NCI-H774 (cell line): Measurements from ENCODE around the gene SH3RF3.
A peak's percentile ranks its signal among the peaks of the same experiment; 100 is the strongest.

Experiments used
- DNase-seq: peaks from one replicate; lab custom pipeline; 2025; lab: John Stamatoyannopoulos, UW

SH3RF3 gene

DNA sequence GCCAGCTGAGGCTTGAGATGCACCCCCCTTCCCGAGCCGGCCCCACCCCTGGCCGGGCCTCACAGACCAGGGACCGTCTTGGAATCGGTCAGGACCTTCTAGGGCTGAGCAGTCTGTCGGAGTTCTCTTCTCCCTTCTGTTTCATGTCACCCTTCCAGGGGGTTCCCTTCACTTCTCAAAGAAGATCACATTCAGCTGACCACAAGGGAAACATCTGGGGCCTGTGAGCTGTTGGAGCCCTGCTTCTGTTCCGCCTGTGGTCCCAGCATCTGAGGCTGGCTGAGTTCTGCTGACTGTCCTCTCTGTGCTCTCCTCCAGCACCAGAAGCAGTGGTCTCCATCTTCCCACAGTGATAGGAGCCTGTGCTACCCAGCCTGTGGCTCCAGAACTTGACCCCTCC lies 378.2 kb downstream of the SH3RF3 start:
- DNase-seq = no peak

DNA sequence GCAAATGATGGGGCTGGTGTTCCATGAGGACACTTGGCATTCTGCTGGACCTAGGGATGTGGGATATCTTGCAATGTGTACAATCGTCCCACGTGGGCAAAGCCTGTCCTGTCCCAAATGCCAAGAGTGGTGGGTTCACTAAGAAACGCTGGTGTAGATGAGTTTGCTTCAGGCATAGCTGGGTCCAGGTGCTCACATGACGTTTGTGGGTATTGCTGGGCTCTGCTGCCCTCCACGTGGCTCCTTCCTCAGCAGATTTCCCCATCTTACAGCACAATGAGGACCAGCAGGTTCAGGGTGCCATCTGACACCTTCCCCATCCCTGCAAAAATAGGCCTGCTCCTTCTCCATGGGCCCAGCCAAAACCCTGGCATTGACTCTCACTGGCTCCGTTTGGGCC lies 378.8 kb downstream of the SH3RF3 start:
- no peak for DNase-seq

DNA sequence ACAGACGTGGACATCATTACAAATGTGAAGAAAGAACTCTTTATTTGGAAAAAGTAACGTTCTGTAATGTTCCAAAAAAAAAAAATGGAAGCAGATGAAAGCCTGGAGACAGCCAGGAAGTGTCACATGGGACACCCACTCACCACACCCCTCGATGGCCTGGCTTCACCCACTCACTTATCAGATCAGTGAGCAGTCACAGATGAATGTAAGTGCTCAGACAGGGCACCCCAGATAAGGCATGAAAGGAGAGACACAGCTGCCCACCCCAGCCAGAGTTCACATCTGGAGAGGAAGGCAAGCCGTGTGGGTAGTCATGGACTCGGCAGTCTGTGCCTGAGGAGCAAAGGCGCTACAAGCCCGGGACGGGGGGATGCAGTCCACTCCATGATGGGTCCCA lies 379.6 kb downstream of the SH3RF3 start:
- DNase-seq = no peak

DNA sequence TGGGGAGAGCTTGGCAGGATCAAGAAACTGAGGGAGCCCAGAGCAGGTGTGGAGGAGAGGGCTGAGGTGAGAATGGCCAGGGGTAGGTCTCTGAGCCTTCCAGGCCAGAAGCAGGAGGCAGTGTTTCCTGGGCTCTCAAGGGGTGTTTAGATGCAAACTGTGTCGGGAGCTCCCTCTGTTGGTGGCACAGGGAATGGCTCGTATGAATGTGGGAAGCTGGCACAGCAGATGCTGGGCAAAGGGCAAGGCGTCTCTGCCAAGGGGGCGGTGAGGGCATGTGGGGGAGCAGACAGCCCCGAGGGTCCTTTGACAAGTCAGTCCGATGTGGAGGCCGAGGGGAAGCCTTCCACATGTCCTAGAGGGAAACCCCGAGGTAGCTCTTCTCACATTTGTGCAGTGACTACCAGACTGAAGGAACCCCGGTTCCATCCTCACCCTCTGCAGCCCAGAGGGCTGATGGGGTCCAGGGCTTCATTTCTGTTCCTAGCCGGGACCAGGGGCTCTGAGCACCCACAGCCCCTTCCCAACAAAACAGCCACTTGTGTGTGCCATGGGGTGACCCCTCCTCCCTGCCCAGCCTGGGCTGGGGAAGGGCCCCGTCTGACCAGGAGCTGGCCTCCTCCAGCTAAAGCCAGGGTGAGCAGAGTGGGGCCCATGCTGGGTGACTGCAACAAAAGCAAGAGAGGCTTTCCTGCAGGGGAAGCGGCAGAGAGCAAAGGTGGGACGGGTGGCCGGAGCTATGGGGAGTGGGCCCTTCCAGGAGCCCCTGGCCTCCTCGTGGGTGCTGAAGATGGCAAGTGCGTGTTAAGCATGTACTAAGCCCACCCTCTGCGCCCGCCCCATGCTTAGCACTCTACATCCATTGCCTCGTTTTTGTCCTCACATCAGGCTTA lies 381.4 kb downstream of the SH3RF3 start:
- DNase-seq = peak; percentile 68

- DNase-seq = no peak
Observed at GRCh38 chr2:109511168-109511567, 382.2 kb downstream of the SH3RF3 start.

GRCh38 chr2:109512076-109512475 lies 383.1 kb downstream of the SH3RF3 start:
- no peak for DNase-seq

- no peak for DNase-seq
Observed at GRCh38 chr2:109513230-109513629, 384.2 kb downstream of the SH3RF3 start.

GRCh38 chr2:109513749-109514588 lies 385.0 kb downstream of the SH3RF3 start:
- no peak for DNase-seq

- no peak for DNase-seq
Observed at GRCh38 chr2:109514857-109515256, 385.9 kb downstream of the SH3RF3 start.

GRCh38 chr2:109516445-109517117 lies 387.6 kb downstream of the SH3RF3 start:
- peak; percentile 59 for DNase-seq

DNA sequence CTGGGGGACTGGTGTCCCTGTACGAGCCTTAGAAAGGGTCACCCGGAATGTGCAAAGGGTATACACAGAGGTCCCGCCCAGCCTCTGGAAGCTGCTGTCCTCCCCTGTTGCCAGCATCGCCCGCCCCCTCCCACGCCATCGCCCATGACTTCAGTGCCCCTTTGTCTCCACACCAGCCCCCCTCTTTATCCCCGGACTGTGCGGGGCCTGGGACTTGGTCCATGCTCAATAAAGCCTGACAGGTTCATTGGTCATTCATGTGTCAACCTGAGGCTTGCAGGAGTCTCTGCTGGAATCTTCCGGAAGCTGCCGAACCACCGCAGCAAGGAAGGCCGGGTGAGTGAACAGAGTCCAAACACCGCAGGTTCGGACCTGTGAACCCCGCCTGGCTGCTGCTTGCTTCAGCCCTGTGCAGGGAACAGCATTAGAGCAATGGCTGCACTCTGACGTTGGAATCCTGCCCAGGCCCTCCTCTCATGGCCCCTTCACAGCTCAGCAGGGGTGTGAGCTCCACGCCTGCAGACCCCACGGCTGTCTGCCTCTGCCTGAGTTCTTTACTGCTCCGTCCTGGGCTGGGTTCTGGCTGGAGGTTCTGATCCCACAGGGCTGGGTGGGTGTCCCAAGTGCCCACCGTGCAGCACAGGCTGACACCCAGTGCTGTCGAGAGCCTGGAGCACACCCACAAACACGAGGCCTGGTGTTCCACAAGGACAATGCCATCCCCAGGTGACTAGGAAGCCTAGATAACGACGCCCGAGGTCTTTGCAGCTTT lies 388.3 kb downstream of the SH3RF3 start:
- no peak for DNase-seq

GRCh38 chr2:109519513-109519912 lies 390.5 kb downstream of the SH3RF3 start:
- no peak for DNase-seq

DNA sequence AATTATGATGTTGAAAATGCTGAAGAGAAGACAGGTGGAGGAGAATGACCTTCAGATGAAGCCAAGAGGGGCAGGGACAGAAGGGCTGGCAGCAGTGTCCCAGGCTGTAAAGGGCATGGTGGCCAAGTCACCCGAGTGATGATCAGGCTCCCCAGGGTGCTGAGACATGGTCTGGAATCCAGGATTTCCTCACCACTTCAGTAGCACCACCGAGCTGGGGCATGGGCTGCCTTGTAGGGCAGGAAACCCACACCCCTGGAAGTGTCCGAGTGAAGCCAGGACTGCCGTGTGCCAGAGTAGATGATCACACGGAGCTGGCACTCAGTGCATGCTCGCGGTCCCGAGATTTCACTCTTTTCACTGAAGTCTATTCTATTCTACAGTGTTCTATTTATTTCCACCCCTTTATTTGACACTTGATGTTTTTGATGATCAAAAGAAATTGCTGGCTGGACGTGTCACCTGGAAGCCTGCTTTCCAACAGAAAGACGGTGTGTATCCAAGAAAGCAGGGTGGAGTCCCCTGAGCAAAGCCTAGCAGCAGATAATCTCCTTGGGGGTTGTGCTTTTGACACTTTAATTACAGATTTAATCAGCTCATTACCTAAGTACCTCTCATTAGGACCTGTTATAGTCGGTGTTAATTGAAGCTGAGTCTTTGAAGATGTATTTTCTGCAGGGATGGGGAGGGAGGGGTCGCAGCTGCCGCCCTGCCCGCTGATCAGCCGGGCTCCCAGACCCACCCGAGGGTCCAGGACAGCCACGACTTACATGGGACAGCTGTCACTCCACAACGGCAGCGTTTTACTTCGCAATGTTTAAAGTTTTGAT lies 392.4 kb downstream of the SH3RF3 start:
- DNase-seq = no peak

DNA sequence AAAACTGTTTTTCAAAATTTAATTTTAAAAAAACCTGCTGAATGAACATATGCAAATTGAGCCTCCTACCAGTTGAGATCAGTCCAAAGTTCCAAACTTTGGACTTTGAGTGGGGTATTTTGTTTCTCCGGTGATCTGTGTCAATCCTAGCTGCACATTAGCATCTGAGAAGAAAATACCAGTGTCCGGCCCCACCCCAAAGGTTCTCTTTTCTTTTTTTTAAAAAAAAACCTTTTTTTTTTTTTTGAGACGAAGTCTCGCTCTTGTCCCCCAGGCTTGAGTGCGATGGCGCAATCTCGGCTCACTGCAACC lies 393.0 kb downstream of the SH3RF3 start:
- no peak for DNase-seq

DNA sequence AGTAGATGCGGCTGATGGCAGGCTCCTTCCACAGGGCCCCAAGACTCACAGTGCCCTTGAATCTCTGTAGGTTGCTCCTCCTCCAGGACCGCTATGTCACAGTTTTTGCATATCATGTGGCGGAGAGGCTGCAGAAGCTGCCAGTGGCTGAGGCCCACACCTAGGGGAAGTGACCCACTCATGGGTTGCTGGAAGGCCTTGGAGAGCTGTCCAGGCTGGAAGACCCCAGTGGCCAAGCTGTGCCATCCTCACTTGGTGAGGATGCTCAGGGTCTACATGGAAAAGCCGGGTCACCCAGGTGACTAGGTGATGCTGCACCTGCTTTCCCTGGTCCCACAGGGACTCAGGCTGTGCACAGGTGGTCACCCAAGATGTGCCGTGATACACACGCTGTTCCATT lies 394.1 kb downstream of the SH3RF3 start:
- no peak for DNase-seq

DNA sequence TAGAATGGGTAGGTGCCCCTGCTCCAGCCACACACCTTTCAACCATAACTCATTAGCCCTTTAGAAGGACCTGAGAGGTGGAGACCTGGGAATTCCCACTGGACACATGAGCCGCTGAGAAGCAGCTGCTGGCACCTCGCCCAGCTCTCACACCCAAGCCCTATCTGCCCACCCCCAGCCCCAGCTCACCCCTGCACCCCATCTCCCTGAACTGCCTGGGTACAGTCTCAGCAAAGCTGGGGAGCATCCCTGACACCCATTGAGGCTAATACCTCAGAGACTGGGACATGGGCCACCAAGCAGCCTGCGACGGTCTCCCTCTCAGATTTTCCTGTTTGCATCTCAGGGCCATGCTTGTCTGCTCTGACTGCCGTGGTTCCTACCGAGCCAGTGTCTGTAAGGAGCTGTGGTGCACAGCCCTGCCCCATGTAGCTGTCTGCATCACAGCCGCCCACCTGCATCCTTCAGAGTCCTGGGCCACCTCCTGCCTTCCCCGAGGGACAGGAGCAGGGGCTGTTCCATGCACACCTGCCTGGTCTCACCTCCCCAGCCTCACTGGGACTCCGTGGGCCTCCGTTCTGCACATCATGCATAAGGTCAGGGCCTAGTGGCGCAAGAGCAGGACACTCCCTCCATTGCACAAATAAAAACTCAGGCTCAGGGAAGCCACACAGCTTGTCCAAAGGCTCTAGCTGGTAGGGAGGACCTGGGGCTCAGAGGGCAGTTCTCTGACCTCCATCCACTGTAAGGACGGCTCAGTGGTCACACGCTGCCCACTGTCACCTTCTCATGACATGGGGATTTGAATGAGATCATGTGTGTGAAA lies 394.7 kb downstream of the SH3RF3 start:
- DNase-seq = no peak

- DNase-seq = no peak
Observed at GRCh38 chr2:109525836-109526235, 396.8 kb downstream of the SH3RF3 start.

- no peak for DNase-seq
Observed at GRCh38 chr2:109526442-109526970, 397.5 kb downstream of the SH3RF3 start.

- no peak for DNase-seq
Observed at GRCh38 chr2:109527079-109527478, 398.1 kb downstream of the SH3RF3 start.
